Posterior vena cava (tissue), 2 donors: ENCODE measurements around the gene TMEM44. TPM values are rescaled to one million over a fixed set of nuclear protein-coding genes. Genes with fewer than 3 reads are reported as not detected.

Experiments
- DNase-seq: peaks from one replicate; pipeline ENCODE4 v3.0.0-alpha.2; 2020; ENCODE audit warnings: low spot score
- intact Hi-C, 2 donors: fragments of 100-400 bp; cut with DNase I; formaldehyde crosslinking; loops; one replicate each; pipeline versions ENCODE4 v1.14.1 to v1.14.2; 2022 to 2023
- total RNA-seq, 2 donors: library from RNA; stranded (reverse); fragmentation: NEBNext Ultra II Directional; extraction: Animal tissue kit (Norgen Biotek cat#: 25700); gene quantifications; one replicate each; pipeline ENCODE4 v1.2.1, GENCODE V29; 2021
- donor health status: DM: yes; HTN: yes; CAD: no.
- donor health status: DM: yes; HTN: yes; CAD: no.

The TMEM44 gene
- total RNA-seq, 2 donors from 2014 or later, result 9.2 to 9.4 TPM

DNA sequence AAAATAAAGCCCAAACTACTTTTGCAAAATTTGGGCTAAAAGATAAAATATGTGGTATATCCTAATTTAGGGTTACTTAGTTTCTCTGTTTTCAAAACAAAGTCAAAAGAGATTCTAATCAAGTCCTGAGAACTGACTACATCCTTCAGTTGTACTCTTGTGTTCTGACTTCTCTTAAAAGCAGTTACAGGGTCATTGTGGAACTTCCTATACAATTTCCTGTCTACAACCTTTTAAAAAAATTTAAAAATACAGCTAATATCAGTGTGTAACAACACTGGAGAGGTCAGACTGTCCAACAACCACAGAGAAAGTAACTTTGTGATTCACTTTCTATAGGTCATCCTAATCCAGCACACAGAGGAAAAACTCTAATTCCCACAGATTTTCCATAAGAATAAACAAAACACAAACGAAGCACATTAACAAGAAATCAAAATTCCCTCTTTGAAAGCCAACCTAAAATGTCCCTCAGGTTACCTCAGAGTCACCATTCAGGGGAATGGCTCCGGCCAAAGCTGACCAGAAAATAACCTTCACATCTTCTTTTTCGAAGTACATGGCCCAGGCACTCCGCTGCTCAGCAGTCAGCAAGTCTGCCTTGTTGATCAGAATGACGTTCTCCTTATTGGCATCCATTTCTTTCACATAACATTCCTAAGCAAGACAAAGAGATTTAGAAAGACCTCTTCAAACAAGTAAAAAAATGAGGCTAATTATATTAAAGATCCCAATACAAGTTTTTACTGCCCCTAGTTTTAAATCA is 25.4 kb upstream of the TMEM44 start:
- no peak for DNase-seq
- intact Hi-C loops, result no loop called here

DNA sequence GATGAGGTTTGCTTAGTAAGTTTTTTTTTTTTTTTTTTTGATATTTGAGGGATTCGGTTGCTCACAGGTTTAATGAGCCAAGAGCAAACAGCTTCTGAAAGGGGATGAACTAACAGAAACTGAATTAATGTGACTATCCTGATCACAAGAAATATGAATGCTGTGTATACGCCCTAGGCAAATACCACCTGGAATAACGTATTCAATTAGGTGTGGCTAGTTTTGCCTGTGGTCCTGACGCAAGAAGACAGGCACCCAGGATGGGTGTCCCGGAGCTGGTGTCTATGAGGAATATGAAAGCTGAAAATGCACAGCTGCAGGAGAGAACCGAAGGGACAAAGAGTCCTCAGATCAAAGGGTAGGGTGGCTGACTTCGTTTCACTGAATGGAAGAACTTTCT is 24.2 kb upstream of the TMEM44 start:
- intact Hi-C loops, result no loop called here
- DNase-seq, result no peak

DNA sequence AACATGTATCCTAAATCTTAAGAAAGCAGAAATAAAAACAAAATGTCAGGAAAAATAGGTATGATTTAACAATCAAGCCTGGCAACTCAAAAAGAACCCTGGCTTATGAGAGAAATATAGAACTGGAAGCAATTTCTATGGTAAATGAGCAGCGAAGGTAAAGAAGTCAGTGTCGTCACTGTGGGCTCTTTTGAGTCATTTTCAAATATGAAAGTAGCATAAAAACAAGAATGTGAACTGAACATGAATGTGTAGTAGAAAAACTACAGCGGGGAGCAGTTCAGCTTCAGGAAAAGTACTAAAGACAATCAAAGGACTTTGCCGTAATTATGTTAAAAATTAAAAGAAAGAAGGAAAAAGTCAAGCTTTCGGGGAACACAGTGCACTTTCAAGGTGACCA is 21.2 kb upstream of the TMEM44 start:
- intact Hi-C loops, result no loop called here

DNA sequence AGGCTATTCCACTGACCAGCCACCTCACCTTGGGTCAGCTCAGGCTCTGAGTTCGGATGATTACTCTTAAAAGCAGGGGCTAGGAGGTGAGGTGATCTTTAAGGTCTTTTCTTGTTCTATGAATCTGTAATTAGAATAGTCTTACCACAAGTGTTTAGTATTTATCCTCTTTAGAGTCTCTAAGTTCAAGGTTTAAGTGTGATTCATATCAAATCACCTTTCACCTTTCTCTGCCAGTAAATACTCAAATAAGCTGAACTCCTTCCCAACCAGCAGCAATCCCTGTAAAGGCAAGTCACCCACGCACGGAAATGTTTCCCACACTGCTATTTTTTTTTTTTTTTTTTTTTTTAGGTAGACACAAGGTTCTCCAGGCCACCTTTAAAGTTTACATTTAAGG is 14.5 kb upstream of the TMEM44 start:
- intact Hi-C loops, result loop anchor here in 1 of 2 donors (10.0 kb wide), 1 partner anchor 733 kb away; no protein-coding TSS in a partner anchor
- DNase-seq, result no peak

More for the DNA sequence above, 21.2 kb upstream of the TMEM44 start:
- no peak for DNase-seq

DNA sequence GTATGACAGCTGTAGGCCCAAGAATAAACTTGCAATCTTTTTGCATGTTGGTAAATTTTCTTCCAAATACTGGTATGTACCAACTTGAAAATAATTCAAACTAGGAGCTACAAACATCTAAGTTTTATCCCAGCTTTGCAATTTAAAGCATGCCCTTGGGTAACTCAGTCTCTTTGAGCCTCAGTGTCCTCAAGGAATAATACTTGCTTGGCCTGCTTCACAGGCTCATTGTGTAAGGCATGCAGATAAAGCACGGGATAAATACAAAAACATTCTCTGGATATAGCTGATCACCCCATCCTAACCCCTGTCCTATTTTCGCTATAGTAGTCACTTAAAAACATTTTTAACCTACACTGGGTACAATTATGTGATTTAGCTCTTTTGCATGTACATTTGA is 9.6 kb upstream of the TMEM44 start:
- DNase-seq, result no peak
- intact Hi-C loops, result loop anchor here in 1 of 2 donors (10.0 kb wide), 1 partner anchor 728 kb away; no protein-coding TSS in a partner anchor

DNA sequence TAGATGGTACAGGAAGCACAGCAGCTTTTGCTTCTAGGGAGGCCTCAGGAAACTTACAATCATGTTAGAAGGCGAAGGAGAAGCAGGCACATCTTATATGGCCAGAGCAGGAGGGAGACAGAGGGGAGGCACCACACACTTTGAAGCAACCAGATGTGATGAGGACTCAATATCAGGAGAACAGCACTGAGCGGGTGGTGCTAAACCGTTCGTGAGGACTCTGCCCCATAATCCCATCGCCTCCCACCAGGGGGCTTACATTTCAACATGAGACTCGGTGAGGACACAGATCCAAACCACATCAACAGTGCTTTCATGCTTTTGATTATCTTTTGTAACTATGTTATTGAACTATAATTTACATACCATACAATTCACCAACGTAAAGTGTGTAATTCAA is 7.6 kb upstream of the TMEM44 start:
- intact Hi-C loops, result loop anchor here in 1 of 2 donors (10.0 kb wide), 1 partner anchor 726 kb away; no protein-coding TSS in a partner anchor
- peak; percentile 47 for DNase-seq

DNA sequence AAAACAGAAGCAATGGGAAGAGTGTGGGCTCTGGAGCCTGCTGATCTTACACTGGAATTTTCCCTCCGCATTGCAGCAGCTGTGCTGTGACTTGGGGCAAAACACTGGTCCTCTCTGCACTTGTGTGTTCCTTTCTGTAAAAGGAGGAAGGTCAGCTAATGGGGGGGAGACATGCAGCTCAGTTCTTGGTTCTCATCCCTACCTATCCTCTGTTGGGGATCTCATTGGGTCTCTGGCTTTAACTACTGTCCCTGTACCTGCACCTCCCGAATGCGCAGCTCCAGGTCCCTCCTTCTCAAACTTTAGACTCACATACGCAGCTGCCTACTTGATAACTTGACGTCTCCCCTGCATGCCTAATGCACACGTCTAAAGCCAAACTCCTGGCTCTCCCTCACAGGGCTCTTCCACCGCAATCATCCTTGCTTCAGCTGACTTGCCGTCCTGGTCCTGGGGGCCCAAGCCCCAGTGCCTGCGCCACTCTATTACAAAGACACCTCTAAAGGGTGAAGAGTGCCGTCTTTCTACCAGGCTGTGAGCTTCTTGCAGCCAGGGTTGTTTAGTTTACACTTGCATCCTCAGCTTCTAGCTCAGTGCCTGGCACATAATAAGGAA is 5.9 kb upstream of the TMEM44 start:
- intact Hi-C loops, result no loop called here

DNA sequence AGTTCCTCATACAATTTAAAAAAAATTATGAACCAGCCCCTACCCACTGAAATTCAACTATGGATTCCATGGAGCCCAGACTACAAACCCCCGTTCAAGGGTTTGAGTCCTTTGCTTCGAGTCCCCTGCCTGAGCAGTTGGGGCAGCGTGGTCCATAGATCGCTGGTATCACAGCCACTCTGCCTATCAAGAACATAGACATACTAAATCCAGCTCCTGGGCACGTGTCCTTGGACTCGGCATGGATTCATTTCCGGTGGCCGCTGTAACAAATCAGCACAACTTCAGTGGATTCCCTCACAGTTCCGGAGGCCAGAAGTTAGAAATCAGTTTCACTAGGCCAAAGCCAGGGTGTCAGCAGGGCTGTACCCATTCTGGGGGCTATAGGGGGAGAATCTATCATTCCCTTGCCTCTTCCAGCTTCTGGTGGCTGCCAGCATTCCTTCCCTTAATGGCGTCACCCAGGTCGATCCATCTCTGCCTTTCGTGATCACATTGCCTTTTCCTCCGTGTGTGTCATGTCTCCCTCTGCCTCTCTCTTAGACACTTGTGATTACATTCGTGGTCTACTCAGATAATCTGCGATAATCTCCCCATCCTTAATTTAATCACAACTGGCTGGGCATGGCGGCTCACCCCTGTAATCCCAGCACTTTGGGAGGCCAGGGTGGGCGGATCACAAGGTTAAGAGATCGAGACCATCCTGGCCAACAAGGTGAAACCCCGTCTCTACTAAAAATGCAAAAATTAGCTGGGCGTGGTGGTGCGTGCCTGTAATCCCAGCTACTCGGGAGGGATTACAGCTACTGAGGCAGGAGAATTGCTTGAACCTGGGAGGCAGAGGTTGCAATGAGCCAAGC is 4.6 kb upstream of the TMEM44 start:
- peak; percentile 68 for DNase-seq
- intact Hi-C loops, result no loop called here

More for the DNA sequence above, 5.9 kb upstream of the TMEM44 start:
- DNase-seq, result peak; percentile 44

DNA sequence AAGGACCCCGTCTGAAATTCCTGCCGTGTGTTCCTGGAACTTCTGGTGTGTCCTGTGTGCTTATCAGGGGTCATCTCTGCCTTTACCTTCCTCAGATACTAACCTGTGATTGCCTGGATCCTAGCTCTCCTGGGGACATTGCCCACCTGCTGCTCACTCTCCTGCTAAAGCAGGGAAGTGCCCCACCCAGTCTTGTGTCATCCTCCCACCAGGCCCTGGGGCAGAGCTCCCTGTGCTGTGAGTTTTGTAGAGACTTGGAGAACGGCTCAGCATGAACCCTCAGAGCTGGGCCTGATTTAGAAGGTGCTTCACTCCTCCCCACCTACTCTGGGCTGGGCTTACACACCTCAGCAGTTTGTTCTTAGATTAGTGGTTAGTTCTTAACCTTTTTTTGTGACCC is 3.8 kb upstream of the TMEM44 start:
- DNase-seq, result peak; percentile 61
- intact Hi-C loops, result no loop called here

DNA sequence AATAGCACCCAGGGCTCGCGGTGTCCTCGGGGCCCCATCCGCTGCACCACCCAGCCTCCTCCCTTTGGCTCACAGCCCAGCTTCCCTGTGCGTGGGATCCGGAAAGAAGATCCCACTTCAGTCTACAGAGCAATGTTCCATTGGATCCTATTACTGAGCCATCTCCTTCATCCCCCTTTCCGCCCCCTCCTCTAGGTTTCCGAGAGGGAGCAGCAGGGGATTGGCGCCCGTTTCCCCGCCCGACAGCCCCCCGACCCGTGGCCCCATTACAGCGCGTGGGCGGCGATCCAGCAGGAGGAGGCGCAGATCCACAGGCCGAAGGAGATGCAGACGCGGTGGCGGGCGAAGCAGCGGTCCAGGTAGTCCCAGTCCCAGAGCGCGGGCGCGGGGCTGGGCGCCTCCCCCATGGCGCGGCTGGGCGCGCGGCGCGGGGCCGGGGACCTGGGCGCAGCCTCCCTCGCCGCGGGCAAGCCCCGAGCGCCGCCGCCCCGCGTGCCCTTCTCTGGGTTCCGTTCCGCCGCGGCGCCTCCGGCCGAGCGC is 340 bp downstream of the TMEM44 start:
- DNase-seq, result peak; percentile 81
- intact Hi-C loops, result loop anchor here in 1 of 2 donors (5.0 kb wide), 1 partner anchor 434 kb away; no protein-coding TSS in a partner anchor

DNA sequence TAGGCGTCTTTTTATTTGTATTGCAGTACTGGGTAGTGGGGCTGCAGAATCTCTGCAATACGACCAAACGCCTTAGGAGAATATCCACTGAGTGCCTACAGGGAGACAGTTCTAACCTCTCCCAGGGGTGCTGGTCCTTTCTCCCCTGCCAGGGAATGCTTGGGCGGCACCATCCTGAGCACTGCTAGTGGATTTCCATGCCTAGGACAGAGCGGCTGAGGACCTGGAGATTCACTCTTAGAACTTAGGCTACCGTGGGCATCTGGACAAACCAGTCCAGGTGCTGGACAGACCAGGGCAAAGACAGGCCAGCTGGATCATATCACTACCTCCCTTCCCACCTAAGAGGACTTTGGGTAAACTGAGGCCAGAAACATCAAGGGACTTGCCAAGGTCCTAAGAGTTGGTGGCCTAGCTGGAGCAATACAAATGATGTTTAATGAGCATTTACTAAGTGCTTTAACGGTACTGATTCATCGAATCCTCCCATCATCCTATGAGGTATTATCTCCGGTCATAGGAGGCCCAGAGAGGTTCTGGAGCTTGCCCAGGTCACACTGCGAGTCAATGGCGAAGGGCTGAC is 902 bp downstream of the TMEM44 start:
- DNase-seq, result peak; percentile 48
- intact Hi-C loops, result loop anchor here in 1 of 2 donors (5.0 kb wide), 1 partner anchor 435 kb away; no protein-coding TSS in a partner anchor

DNA sequence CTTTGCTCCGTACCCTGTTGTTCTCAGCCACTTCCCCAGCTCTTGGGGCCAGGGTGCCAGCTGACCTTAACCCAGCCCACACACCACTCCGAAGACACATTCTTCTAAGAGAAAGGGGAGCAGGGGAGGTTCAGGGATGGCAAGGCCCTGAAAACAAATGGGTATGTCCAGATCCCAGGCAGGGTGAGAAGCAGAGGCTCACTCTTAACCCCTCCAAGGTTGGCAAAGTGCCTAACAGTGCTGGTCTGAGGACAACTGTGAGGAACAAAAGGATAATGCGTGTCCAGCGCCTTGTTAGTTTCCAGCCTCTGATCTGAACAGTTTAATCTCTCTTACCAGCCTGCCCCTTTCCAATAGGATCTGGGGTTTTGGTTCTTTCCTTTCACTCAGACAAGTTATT is 1.5 kb downstream of the TMEM44 start:
- no peak for DNase-seq
- intact Hi-C loops, result loop anchor here in 1 of 2 donors (5.0 kb wide), 1 partner anchor 436 kb away; no protein-coding TSS in a partner anchor

DNA sequence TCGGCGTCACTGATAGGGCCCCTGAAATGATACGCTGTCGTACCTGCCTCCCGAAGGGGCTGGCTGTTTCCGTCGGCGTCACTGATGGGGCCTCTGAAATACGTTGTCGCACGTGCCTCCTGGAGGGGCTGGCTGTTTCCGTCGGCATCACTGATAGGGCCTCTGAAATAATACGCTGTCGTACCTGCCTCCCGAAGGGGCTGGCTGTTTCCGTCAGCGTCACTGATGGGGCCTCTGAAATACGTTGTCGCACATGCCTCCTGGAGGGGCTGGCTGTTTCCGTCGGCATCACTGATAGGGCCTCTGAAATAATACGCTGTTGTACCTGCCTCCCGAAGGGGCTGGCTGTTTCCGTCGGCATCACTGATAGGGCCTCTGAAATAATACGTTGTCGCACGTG is 2.5 kb downstream of the TMEM44 start:
- intact Hi-C loops, result loop anchor here in 1 of 2 donors (5.0 kb wide), 1 partner anchor 437 kb away; no protein-coding TSS in a partner anchor

DNA sequence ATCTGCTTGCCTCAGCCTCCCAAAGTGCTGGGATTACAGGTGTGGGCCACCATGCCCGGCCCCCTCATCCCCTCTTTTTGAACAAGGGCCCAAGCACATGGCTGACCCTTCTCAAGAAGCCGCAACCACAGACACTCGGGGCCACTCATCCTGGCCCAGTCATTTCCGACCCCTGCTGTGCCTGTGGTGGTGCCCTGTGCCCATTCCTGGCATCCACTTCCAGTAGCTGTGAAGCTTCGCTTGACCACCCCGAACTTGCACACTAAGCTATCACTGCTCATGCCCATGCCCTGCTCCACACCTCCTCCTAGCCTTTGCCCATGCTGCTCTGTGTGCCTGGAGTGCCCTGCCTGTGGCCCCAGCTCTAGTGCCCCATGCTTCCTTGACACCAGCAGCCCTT is 8.3 kb downstream of the TMEM44 start:
- peak; percentile 28 for DNase-seq
- intact Hi-C loops, result no loop called here

More for the DNA sequence above, 2.5 kb downstream of the TMEM44 start:
- DNase-seq, result peak; percentile 48

DNA sequence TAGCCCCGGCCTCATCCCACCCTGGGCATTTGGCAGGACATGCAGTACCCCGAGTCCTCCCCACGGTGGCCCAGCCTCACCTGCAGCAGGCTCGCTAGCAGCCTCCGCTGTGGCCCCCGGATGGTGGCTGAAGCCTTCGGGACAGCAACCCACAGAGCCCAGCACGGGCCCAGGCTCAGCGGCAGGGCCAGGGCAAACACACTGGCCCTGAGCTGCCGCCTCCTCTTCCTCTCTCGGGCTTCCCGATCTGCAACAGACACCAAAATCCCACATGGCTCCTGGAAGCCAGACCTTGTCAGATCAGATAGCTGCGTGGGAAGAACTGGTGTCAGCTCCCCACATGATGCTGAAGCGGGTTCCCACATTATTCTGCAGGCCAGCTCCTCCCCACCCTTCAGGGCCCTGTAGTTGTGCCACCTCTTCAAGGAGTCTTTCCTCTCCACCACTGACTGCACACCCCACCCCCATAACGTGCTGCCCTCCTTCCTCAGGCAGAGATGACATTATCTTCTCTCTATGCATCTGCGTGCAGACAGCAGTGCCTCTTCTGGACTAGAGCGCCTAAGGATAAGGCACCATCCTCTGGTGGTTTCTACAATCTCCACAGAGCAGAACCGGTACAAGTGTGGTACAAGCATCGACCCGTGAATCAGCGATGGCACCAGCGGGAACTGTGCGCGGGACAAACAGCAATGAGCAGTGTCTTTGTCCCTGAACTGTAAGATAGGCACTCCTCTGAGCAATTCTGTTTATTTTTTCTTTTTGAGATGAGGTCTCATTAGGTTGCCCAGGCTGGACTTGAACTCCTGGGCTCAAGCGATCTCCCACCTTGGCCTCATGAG is 9.5 kb downstream of the TMEM44 start:
- peak; percentile 76 for DNase-seq

DNA sequence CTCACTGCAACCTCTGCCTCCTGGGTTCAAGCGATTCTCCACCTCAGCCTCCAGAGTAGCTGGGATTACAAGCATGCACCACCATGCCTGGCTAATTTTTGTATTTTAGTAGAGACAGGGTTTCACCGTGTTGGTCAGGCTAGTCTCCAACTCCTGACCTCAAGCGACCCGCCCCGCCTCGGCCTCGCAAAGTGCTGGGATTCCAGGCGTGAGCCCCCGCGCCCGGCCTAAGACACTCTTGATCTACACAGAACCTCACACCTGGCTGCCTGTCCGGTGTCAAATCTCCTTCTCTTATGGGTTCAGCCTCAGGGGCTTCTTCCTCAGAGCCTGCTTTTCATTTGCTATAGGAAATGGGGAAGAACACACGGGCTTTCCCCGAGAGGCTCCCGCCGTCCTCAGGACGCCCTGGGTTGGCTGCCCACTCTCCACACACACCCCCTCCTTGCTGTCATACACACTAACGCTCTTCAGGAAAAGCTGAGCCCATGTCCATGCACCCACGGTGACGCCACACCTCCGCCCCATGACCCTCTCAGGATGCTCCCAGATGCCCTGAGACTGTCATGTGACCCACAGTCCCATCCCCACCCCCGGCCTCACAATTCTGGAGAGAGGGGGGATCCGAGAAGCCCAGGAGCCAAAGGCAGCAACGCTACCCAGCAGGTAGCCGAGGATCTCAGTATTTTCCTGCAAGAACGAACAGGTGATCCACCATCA is 10.4 kb downstream of the TMEM44 start:
- intact Hi-C loops, result no loop called here
- DNase-seq, result peak; percentile 63

More for the DNA sequence above, 9.5 kb downstream of the TMEM44 start:
- intact Hi-C loops, result no loop called here

DNA sequence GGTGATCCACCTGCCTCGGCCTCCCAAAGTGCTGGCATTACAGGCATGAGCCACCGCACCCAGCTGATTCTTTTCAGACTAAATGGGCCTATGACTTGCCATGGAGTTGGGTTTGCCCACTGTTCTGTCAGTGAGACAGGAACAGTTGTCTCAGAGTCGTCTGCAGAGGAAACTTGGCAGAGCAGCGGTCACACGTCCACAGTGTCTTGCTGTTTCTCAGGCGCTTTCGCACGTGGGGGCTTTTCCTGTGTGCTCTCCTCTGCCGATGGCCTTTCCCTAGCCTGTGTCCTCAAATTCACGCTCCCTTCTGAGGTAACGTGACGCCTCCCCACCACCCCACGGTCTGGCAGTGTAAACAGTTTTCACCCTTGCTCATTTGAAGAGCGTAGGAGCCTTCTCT is 11.3 kb downstream of the TMEM44 start:
- intact Hi-C loops, result no loop called here
- DNase-seq, result no peak
